K562 (cell line): Measurements from ENCODE around the gene GLT1D1. TPM values are rescaled to one million over a fixed set of nuclear protein-coding genes. Genes with fewer than 3 reads are reported as not detected.

Experiments
- ATAC-seq: fragments of 200-7000 bp; cut with Tn5 transposase; 3 replicates; pipeline ENCODE4 v1.9.1; 2020; ENCODE audit warnings: moderate library complexity
- BruUV-seq: library from RNA; stranded (reverse); fragments of 400-500 nt; replicated peaks from 2 replicates; lab custom pipeline; 2021; lab: Mats Ljungman, UMichigan
- CTCF ChIA-PET: fragments of 300-600 bp; formaldehyde crosslinking; extraction: SDS; loops from one replicate; lab custom pipeline; 2021; ENCODE audit warnings: low intra/inter-chr PET ratio; lab: Yijun Ruan, JAX
- POLR2A ChIA-PET: fragments of 300-600, 350-650 bp; sonication (Branson Sonifier 250); formaldehyde crosslinking; extraction: SDS; loops from one replicate; lab custom pipeline; 2021; ENCODE audit warnings: antibody characterized with exemption, inconsistent platforms; lab: Yijun Ruan, JAX
- DNase-seq, 4 experiments: peaks; one replicate each; pipeline versions ENCODE4 v3.0.0 to v3.0.0-alpha.2; 2011 to 2018; ENCODE audit warnings: low spot score in 3 of 4, mixed read lengths in 3 of 4; ENCODE audit errors: extremely low read depth in 1 of 4
- FAIRE-seq: peaks from 2 replicates; lab custom pipeline; 2011; peaks lifted over from hg19 to GRCh38; lab: Jason Lieb, UNC
- H2AFZ ChIP-seq: 2 replicates; pipeline ENCODE4 v1.6.0; 2011; ENCODE audit warnings: low read depth, low read length, control low read depth, inconsistent platforms
- H3K27ac ChIP-seq: fragments of 200-600 bp; 3 replicates; pipeline ENCODE4 v1.8.0; 2011; ENCODE audit warnings: low read depth, mild to moderate bottlenecking, control low read depth, inconsistent platforms, low read length, moderate library complexity, mixed read lengths; ENCODE audit errors: extremely low read depth
- H3K27me3 ChIP-seq, 2 experiments: fragments of 300-600 bp in 1 of 2; 2 replicates in 1 of 2; 3 replicates in 1 of 2; pipeline versions ENCODE4 v1.6.0 to v1.8.0; 2011; ENCODE audit warnings: inconsistent platforms in 2 of 2, low read length in 2 of 2, mild to moderate bottlenecking in 1 of 2, mixed read lengths in 1 of 2, moderate library complexity in 1 of 2; ENCODE audit not compliant: control insufficient read depth in 2 of 2, insufficient read depth in 2 of 2
- H3K36me3 ChIP-seq: fragments of 300-600 bp; 3 replicates; pipeline ENCODE4 v1.8.0; 2011; ENCODE audit warnings: mild to moderate bottlenecking, low read length, inconsistent platforms; ENCODE audit not compliant: control insufficient read depth, insufficient read depth
- H3K4me1 ChIP-seq, 2 experiments: fragments of 200-600 bp in 1 of 2; replicated peaks in 1 of 2; 2 replicates in 1 of 2; 3 replicates in 1 of 2; pipeline versions ENCODE4 v1.5.1 to v1.8.0; 2011; ENCODE audit warnings: inconsistent platforms in 2 of 2, low read length in 2 of 2, mild to moderate bottlenecking in 1 of 2, mixed read lengths in 1 of 2, moderate library complexity in 1 of 2; ENCODE audit not compliant: control insufficient read depth in 2 of 2, insufficient read depth in 2 of 2
- H3K4me2 ChIP-seq: 2 replicates; pipeline ENCODE4 v1.6.1; 2011; ENCODE audit warnings: low read length, control low read depth, inconsistent platforms, mixed read lengths; ENCODE audit not compliant: insufficient read depth
- H3K4me3 ChIP-seq: fragments of 200-600 bp; sonication (generic), shearing (Covaris generic); 2 replicates; pipeline ENCODE4 v1.5.1; 2016; ENCODE audit warnings: control low read depth, inconsistent platforms
- H3K79me2 ChIP-seq: fragments of 200-600 bp; 3 replicates; pipeline ENCODE4 v1.8.0; 2011; ENCODE audit warnings: low read length, inconsistent platforms; ENCODE audit not compliant: control insufficient read depth, insufficient read depth
- H3K9ac ChIP-seq, 2 experiments: 2 replicates each; pipeline versions ENCODE4 v1.6.0 to v1.6.1; 2011; ENCODE audit warnings: low read depth in 2 of 2, low read length in 2 of 2, control low read depth in 1 of 2, inconsistent platforms in 1 of 2, mild to moderate bottlenecking in 1 of 2, mixed read lengths in 1 of 2; ENCODE audit not compliant: insufficient read depth in 1 of 2
- H3K9me1 ChIP-seq: one replicate; pipeline ENCODE4 v1.6.0; 2011; ENCODE audit warnings: inconsistent platforms, mild to moderate bottlenecking, low read length, moderate library complexity; ENCODE audit not compliant: control insufficient read depth, insufficient read depth
- H3K9me3 ChIP-seq: replicated peaks from 2 replicates; pipeline ENCODE4 v1.5.1; 2011; ENCODE audit warnings: low read depth, low read length, inconsistent platforms; ENCODE audit not compliant: control insufficient read depth, insufficient read depth
- H4K20me1 ChIP-seq: replicated peaks from 2 replicates; pipeline ENCODE4 v1.6.1; 2011; ENCODE audit warnings: low read length, inconsistent platforms, mixed read lengths; ENCODE audit not compliant: control insufficient read depth, insufficient read depth
- ILF3 ChIP-seq: fragments of 450-650 bp; IDR thresholded peaks from 2 replicates; pipeline ENCODE4 v1.6.1; 2018; ENCODE audit warnings: antibody characterized with exemption, mild to moderate bottlenecking, moderate library complexity, borderline replicate concordance
- MTA3 ChIP-seq: fragments of 450-650 bp; formaldehyde crosslinking; IDR thresholded peaks from 2 replicates; pipeline ENCODE4 v1.6.1; 2017; ENCODE audit warnings: mild to moderate bottlenecking, borderline replicate concordance
- NCOA2 ChIP-seq, 2 experiments: fragments of 450-650 bp; IDR thresholded peaks; 2 replicates each; pipeline ENCODE4 v1.6.1; 2018; ENCODE audit warnings: mild to moderate bottlenecking in 2 of 2, moderate library complexity in 1 of 2; ENCODE audit not compliant: partially characterized antibody in 2 of 2
- SRF ChIP-seq, 2 experiments: fragments of 250-450, 450-650 bp in 1 of 2; sonication (Bioruptor Pico) in 1 of 2; sonication (generic) in 1 of 2; formaldehyde crosslinking; IDR thresholded peaks; 2 replicates each; pipeline versions ENCODE4 v1.5.0 to v1.5.1; 2020 to 2022; ENCODE audit warnings: mild to moderate bottlenecking in 1 of 2, missing genetic modification reagents in 1 of 2
- WGBS: fragments of 100-300 bp; shearing (Covaris generic); methylation state at CpG from one replicate; pipeline ENCODE4 v1.1.6; 2016; ENCODE audit warnings: low coverage, mixed read lengths; ENCODE audit not compliant: insufficient coverage; ENCODE audit errors: missing lambda C conversion rate; 5-methylcytosine and 5-hydroxymethylcytosine counted together
- in situ Hi-C: fragments of 300-500 bp; cut with MboI; formaldehyde crosslinking; loops from 4 replicates; pipeline ENCODE4 v1.15.0; 2018; ENCODE audit warnings: inconsistent platforms, mixed read lengths
- intact Hi-C: fragments of 100-400 bp; cut with micrococcal nuclease; formaldehyde crosslinking; loops from 2 replicates; pipeline ENCODE4 v1.14.2; 2022
- polyA plus RNA-seq, 8 experiments: library from polyadenylated mRNA; depleted of rRNA in 4 of 8; stranded (reverse) in 5 of 8; unstranded in 3 of 8; fragments of >200 nt; fragmentation: Nextera tagmentation in 2 of 8; fragmentation: Illumina TruSeq in 1 of 8; extraction: Ambion mirVana in 2 of 8; extraction: Trizol in 1 of 8; gene quantifications; 2 replicates each; pipeline versions ENCODE4 v1.2.1 to v1.2.3, GENCODE V29; 2011 to 2014; ENCODE audit warnings: inconsistent platforms in 1 of 8, missing spikeins in 1 of 8
- total RNA-seq, 7 experiments: library from RNA; depleted of rRNA in 6 of 7; stranded (reverse); fragments of >200 nt in 6 of 7; fragmentation: Illumina TruSeq in 2 of 7; extraction: Trizol in 2 of 7; gene quantifications; 2 replicates each; pipeline versions ENCODE4 v1.2.1 to v1.2.3, GENCODE V29; 2011 to 2021; ENCODE audit warnings: low replicate concordance in 1 of 7

GLT1D1 gene
- total and polyA plus RNA-seq, 9 of the 15 experiments (the other 6 are each of a cell fraction or from before 2014, with no cell fraction given) = 0.04 TPM; not detected in 8

GRCh38 chr12:128940974-128941373 is 87.7 kb downstream of the GLT1D1 start:
- ATAC-seq = no peak
- H3K9ac ChIP-seq = no peak overlapping the region
- no peak overlapping the region for H3K4me3 ChIP-seq
- CTCF ChIA-PET = no interaction called here
- no peaks in the 10 kb centered on the region for H4K20me1 ChIP-seq
- 2% methylated on average over 5 of the region's 5 CpGs for WGBS
- no peaks in the 10 kb centered on the region for H3K36me3 ChIP-seq
- H3K79me2 ChIP-seq = no peaks in the 10 kb centered on the region
- FAIRE-seq = no peak
- intact Hi-C loops = no loop called here
- no peak for TF ChIP-seq ILF3
- TF ChIP-seq SRF (CRISPR knock-in tag; IDR thresholded peaks at IDR 0.05) = no peak
- no peak for TF ChIP-seq NCOA2 (IDR thresholded peaks at IDR 0.05; ENCODE audit: partially characterized antibody in 2 of 2)
- BruUV-seq = no TSS peak
- H3K4me2 ChIP-seq = no peak overlapping the region
- no peaks in the 10 kb centered on the region for H3K9me1 ChIP-seq
- H3K9me3 ChIP-seq = no peaks in the 10 kb centered on the region
- no peak for DNase-seq
- POLR2A ChIA-PET = interaction anchor here (1.1 kb wide), 1 partner anchor 44 kb away, joined by 3 read pairs; no protein-coding TSS in a partner anchor
- no peaks in the 10 kb centered on the region for H3K4me1 ChIP-seq
- H3K27ac ChIP-seq = no peak overlapping the region
- H2AFZ ChIP-seq = no peak overlapping the region
- H3K27me3 ChIP-seq = peaks cover 8 to 23% of the 10 kb centered on the region in 2 experiments; a peak in 3 of 5 replicates
- in situ Hi-C loops = no loop called here

GRCh38 chr12:128942960-128943477 is 89.7 kb downstream of the GLT1D1 start:
- H3K9me1 ChIP-seq = no peaks in the 10 kb centered on the region
- in situ Hi-C loops = no loop called here
- no peaks in the 10 kb centered on the region for H3K4me1 ChIP-seq
- no peaks in the 10 kb centered on the region for H3K79me2 ChIP-seq
- H3K27me3 ChIP-seq = peaks cover 8 to 32% of the 10 kb centered on the region in 2 experiments; a peak in 3 of 5 replicates
- no peak overlapping the region for H2AFZ ChIP-seq
- CTCF ChIA-PET = no interaction called here
- H3K36me3 ChIP-seq = no peaks in the 10 kb centered on the region
- TF ChIP-seq MTA3 = no peak
- DNase-seq = no peak
- no TSS peak for BruUV-seq
- no peak overlapping the region for H3K9ac ChIP-seq
- intact Hi-C loops = no loop called here
- no peak overlapping the region for H3K4me2 ChIP-seq
- no peak overlapping the region for H3K27ac ChIP-seq
- no peak for FAIRE-seq
- H4K20me1 ChIP-seq = no peaks in the 10 kb centered on the region
- no peaks in the 10 kb centered on the region for H3K9me3 ChIP-seq
- no peak for ATAC-seq
- no peak overlapping the region for H3K4me3 ChIP-seq
- POLR2A ChIA-PET = no interaction called here
- WGBS = 0% methylated on average over 11 of the region's 11 CpGs
